ENCODE results near the gene RNF220. TPM values are rescaled to one million over a fixed set of nuclear protein-coding genes. Genes with fewer than 3 reads are reported as not detected.
A peak's percentile ranks its signal among the peaks of the same experiment; 100 is the strongest.

The RNF220 gene
- total RNA-seq, 1 donor from 2014 or later: 74.0 TPM

DNA sequence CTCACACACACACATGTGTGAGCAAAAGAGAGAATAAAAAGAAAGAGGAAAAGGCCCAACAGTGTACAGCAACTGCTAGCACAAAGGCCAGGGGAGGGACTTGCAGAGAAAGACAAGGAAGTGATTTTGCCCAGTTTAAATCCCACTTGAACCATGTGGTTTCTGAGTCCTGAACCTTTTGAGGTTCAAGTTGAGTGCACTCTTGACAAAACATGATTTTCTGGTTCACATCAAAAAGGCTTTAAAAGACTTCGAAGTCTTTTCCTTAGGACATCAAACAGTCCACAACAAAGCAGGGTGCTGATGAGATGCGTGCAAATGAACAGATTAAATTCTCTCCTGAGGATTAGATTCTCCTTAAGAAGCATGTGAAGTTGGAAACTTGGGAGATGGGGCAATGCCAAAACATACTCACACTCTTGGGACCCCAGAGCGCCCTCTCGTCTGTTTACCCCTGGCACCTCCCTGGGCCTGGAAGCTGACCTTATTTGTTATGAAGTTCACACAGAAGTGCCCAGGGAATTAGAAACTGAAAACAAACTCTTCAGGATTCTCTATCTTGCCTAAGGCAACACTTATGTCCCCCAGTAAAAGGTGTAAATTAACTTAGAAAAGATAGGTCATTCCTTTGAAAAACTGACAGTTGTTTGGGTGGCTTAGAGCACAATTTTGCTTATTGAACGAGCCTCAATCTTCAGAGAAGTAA lies 31.5 kb downstream of the RNF220 start:
- DNase-seq: no peak

DNA sequence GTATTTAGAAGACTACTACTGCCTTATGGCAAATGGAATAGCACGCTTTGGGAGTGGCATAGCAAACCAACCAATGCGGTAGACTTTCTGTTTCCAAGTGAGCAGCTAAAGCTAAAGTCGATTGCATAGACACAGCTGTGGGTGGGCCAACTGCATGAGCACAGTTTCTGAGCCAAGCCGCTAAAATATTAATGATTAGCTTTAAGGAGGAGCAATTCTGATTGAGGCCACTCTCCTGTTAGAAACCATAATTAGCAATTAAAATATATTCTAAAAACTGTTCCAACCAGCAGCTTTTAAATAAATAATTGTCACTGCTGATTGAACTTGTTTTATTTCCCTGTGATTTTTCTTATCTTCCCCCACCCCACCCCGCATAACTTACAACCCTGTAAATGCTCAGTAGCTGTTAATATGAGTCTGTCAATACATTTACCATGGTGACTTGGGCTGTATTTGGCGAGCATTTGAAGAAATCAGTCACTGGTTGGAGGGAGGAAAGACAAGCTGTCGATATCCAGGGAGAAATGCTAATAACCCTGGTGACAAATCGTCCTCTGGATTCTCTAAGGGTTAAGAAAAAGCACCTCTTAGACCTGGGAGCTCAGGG lies 32.2 kb downstream of the RNF220 start:
- no peak for DNase-seq

DNA sequence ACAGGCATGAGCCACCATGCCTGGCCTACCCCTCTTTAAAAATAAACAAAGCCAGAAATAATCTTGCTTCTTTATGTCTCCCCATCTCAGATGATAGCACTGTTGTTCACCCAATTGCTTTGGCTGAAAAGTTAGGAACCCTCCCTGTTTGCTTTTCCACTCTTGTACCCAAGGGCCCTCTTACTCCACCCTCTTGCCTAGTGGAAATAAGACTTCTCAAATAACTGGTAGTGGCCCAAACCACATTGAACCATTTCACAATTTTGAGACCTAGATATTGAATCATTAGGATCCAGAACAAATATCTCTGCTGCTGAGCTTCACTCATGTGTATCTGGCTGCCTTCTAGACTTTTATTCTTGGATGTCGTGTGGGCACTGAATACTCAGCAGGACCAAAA lies 37.7 kb downstream of the RNF220 start:
- DNase-seq: no peak

DNA sequence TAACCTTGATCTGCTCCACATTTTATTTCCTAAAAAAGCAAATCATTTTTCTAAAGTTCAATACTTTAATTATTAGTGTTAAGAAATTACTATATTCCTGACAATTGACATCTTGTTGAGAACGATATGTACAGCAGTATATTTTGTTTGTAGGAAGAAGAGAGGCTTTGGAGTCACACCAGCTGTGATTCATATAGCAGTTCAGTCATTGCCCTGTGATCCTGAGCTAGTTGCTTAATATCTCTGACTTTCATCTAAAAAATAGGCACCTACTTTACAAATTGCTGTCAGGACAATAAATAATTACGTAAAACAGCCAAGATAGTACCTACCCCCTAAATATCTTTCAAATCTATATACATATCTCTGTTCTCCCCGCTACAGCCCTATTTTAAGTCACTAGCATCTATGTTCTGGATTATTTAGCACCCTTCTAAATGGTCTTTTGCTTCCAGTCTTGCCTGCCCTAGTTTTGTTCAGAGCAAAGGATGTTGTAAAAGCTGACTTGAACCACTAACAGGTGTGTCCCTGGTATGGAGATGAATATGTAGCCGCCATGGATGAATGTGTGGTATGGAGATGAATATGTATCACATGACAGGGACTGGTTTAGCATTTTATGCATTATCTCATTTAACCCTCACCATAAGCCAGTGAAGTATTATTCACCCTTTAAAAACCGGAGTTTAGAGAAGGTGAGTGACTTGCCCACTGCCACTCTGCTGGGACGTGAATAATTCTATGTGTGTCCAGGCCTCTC lies 42.2 kb downstream of the RNF220 start:
- DNase-seq: no peak

DNA sequence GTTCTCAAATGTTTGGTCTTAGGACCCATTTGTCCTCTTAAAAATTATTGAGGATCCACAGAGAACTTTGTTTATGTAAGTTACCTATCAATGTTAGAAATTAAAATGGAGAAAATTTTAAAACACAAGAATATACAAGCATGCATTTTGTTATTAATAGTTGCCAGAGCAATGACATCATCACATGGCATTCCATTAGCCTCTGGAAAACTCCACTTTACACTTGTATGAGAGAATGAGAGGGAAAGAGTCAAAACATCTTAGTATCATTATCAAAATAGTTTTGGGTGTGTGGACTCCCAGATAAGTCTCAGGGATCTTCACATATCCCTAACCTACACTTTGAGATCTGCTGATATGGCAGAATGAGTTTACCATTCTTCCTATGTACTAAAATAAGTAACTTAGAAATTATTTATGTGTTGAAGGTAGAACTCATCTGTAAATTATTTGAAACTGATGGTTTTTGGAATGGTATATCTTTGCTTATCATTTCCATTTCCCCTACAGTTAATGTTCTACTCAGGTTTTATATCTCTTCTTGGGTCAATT lies 48.8 kb downstream of the RNF220 start:
- no peak for DNase-seq

DNA sequence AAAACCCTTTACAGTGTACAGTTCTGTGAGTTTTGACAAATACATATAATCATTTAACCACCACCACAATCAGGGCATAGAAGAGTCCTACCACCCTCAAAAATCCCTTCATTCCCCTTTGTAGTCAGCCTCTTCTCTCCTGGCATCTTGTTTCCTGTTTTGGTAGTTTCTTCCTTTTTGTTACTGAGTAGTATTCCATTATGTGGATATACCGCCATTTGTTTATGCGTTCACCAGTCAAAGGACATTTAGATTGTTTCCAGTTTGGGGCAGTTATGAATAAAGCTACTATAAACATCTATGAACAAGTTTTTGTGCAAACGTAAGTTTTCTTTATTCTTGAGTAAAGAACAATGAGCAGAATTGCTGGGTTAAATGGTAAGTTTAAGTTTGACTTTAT lies 49.6 kb downstream of the RNF220 start:
- no peak for DNase-seq

DNA sequence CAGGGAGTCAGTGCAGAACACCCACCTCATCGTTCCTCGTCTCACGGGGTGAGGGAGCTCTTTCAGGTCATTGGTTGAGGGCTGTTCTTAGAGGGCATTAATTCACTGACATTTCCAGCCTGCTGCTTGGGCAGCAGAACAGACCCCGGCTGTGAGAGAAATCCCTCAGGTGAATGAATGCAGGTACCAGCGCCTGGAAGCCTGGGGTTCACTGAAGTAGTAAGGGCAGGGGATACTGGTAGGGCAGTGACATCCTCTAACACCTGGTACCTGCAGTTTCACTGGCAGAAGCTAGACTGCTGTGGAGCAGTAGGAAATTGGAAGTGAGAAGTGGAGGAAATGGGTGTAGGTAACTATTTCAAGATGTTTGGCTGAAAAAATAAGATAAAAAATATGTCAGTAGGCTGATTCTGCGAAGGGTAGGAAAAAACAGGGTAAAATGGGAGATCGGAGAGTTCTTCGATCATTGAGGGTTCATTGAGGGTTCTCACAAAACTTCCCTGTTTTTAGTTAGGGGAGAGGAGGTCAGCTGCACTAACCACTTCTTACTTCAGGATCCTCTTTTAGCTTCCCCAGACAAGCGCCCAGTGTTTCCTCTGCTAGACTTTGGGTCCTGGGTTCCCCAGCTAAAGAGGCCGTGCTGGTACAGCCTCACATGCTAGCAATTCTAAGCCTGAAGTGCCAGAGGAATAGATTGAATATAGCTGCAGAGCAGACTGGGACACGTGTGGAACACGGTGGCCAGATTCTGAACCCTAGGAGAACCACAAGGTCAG lies 55.2 kb downstream of the RNF220 start:
- no peak for DNase-seq

DNA sequence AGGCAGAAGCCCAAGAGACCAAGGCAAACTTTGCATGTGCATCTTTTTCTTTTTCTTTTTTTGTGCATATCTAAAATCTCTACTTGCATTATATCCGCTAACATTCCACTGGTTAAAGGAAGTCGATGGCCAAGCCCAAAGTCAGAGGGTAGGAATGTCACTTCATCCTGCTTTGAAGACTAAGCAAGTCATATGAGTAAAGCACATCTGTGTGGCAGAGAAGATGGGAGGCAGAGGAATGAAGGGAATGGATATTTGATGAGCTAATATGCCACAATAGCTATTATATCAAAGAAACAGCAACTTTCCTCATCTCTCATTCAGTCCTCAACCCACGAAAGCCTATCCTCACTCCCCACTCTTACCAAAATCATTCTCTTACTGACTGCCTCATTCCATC lies 59.3 kb downstream of the RNF220 start:
- no peak for DNase-seq

DNA sequence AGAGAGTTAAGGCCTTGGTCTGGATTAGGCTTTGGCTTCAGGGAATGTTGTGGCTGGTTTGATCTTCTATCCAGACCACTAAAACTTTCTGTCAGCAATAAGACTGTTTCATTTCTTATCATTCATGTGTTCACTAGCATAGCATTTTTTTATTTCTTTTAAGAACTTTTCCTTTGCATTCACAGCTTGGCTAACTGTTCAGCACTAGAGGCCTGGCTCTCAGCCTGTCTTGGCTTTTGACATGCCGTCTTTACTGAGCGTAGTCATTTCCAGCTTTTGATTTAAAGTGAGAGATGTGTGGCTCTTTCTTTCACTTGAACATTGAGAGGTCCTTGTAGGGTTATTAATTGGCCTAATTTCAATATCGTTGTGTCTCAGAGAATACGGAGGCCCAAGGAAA lies 62.5 kb downstream of the RNF220 start:
- DNase-seq: no peak

DNA sequence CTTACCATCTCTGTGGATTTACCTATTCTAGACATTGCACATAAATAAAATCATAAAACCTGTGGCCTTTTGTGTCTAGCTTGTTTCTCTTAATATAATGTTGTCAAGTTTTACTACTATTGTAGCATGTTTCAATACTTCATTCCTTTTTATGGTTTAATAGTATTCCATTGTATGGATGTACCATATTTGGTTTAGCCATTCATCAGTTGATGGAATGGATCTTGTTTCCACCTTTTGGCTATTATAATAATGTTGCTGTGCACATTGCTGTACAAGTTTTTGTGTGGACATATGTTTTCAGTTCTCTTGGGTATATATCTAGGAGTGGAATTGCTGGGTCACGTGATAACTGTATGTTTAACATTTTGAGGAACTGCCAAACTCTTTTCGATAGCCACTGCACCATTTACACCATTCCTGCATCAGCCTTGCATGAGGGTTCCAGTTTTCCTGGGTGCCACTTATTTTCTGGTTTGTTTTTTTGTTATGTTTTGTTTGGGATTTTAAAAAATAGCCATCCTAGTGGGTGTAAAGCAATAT lies 66.9 kb downstream of the RNF220 start:
- DNase-seq: no peak

DNA sequence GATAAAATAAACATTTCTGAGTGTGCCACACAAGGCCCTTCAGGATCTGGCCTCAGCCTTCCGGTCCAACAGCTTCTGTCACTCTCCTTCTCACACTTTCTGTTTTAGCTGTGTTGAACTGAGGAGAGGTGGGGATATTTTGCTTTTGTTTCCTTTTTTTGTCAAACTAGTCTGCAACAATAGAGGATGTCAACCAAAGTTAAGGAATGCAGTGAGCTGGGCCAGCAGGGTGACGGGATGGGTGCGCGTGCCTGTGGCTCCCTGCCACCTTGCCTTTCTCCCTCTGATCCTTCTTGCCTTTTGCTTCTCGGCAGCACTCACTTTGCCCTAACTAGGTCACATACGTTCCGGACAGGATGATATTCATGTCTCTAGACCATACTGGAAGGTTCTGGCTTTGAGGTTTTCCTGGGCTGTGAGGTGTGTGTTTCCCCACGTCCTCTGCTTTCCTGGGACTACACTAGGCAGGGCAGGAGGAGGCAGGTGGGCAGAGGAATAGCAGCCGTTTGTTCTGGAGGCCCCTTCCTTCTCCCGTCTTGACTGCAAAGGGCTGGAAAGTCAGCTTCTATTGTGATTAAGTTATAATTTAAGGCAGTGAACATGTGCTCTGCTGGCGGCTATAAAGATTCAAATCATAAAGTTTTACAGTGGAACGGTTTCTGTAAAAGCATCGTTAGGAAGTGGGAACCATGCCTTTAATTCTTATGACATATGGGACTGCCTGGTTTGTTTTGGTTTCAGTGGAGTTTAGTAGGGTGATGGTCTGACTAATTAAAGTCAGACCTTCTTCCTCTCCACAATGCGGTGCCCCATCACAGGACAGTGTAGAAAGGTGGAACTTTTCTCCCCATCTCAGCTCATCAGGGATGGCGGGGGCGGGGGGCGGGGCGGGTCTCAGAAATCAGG lies 67.8 kb downstream of the RNF220 start:
- no peak for DNase-seq

DNA sequence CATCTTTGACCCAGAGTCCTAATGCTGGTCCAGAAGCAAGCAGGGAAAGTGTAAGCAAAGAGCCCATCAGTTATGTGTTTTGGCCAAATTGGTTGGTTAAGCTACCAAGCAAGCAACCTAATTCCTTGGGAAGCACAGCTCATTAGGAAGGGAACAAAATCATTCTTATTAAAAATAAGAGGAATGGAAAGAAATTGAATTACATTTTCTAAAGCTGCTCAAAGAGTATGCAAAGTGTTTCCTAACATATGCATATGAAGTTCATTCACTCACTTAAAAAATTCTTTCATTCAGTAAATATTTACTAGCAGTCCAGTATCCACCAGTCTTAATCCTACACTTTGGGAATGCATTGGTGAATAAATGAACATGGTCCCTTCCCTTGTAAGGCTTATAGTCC lies 71.8 kb downstream of the RNF220 start:
- no peak for DNase-seq

DNA sequence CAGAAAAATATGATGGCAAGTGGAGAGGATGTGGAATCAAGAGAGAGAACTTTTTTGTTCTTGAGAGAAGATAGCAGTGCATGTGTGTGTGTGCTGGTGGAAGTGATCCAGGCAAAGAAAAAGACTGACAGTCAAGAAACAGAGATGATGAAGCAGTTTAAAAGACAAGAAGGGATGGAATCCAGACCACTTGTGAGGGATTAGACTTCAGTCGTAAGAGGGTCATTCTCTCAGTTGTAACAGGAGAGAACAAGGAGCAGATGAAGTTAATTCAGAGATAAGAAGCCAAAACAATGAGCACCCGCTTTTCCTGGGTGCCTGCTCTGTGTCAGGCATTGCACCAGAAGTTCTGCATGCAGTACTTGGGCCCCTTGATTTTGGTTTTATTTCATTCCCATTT lies 76.6 kb downstream of the RNF220 start:
- DNase-seq: no peak

DNA sequence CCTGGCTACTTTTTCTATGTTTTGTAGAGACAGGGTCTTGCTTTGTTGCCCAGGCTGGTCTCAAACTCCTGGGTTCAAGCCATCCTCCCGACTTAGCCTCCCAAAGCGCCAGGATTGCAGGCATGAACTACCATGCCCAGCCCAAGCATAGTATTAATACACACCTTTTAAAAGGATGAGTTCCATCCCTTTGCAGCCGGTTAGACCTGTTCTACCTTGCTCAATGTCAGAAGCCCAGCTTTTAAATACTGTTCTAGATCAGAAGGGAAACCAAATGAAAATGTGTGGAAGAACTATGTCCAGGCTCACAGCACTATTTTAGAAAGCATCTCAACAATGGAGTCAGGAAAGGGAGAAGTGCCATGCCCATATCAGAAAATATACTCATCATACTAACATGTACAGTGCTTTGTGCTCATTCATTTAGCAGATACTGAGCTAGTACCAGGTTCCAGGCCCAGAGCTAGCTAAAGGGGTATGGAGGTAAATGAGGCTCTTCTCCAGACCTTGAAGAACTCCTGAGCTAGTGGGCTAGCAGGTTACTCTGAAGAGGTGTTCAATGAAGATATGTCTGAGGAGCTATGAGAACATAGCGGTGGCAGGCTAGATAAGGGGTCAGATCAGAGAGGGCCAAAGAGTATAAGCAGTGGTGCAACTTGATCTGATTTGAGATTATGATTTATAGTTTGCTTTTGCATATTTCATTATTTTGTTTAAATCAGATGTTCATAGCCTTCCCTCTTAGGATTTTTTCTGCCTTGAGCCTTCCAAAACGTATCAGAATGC lies 78.2 kb downstream of the RNF220 start:
- no peak for DNase-seq

DNA sequence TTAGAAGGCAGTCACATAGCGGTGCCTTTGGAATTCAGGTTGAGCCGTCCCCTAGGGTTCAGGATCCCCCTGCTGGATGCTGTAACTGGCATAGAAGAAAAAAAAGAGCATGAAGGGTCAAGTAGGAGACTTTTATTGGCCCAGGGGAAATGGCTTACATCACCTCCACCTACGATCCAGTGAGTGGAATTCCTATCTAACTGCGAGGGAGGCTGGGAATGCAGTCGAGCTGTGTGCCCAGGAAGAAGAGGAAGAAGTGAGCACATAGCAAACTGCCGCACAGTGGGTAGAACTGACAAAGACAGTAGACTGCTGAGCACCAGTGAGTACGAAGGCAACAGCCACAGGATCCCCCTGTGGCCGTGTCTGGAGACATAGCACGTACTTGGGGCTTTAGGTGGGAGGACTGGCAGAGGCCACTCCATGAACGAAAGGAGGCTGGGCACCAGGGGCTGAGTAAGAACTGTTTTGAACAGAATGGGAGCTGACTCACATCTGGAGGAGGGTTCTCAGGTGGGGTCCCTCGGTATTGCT lies 79.2 kb downstream of the RNF220 start:
- peak; percentile 69 for DNase-seq

DNA sequence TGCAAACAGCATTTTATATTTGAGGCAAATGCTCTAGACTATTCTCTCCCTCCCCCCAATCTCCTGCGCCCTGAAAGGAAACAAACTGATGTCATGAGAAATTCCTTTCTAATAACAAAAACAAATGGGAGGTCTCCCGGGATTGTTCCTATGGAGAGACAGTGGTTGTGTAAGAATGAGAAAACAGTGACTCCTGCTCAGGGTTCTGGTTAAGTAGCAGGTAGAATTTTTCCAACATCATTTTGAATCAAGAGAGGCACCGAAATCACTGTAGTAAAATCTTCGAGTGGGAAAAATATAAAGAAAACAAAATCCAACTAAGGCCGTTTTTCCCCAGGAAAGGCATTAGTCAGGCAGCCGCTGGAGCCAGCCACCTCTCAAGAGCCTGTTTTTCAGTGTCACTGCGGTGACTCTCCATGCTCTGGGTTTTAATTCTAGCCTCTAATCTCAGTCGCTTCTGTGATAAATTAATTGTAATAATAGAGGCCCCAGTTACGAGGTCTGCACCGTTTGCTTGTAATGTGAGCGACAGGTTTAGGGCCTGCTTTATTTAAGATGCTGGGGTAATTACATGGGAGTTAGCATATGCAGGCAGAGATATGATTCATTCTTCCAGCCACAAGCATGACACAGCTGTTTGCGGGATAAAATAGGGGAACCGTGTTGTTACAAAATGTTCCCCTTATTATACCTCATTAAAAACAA lies 80.3 kb downstream of the RNF220 start:
- DNase-seq: peak; percentile 92

DNA sequence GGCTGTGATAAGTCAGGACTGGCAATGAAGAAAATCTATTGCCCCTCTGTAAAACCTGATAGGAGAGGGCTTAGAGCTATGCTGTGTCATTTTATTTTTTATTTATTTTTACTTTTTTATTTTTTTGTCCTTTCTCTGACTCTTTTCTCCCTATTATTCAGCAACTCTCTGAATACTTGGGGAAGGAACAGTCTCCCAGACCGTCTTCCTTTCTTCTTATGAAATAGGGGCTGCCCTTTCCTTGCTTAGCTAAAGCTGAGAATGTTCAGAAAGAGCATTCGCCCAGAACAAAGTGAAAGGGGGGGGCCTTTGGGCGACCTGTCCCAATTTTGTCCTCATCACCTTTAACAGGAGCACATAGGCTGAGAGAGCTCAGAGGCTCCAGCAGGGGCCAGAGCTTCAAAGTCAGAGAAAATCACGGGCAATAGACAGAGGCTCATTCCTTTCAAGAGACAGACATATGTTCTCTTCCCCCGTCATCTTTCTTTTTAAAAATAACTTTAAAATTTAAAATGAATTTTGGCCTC lies 80.9 kb downstream of the RNF220 start:
- no peak for DNase-seq

DNA sequence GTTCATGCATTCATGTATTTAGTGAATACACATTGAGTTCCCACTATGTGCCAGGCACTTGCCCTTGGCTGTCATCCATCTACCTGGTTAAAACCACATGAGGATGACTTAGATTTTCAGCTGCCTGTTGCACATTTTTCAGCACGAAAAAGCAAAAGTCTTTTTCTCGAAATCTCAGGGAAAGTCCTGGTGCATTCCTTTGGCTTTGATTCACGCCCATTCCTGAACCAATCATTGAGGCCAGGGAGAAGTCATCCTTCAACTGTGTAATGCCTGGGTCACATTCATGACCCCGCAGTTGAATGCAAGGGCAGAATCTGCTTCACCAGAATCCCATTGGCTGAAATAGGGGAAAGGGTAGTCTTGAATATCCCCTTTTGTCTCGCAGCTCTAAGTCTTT lies 84.4 kb downstream of the RNF220 start:
- no peak for DNase-seq

DNA sequence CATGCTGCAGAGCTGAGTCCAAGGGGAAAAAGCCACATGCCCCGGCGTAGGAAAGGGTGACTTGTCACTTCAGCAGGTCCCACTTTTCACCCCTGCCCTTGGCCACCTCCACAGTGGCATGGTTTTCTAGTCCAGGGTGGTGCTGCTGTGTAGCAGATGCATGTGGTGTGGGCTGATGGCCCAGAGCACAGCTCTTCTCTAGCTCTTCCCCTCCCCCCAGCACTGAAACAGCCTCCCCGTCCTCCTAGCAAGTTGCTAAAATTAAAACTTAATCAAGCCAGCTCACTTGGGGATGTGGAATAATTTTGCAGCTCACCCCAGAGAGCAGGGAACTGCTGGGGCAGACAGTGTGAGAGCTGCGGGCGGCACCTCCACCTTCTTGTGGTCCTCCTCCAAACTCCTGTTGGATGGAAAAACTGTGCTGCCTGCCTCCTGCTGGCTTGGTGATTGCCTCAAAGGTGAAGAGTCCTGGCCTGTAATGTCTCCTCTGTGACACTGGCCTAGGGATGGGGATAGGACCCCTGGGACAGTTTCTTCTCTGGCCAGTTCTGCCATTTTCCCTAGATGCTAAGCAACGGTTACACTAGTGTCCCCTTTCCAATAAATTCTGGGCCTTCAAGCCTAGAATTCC lies 91.6 kb downstream of the RNF220 start:
- no peak for DNase-seq
